ENCODE data around the gene FAM120A. TPM values are rescaled to one million over a fixed set of nuclear protein-coding genes. Genes with fewer than 3 reads are reported as not detected.

The FAM120A gene
- total and polyA plus RNA-seq, 12 donors: 42.6 to 147 (median 96.4) TPM

GRCh38 chr9:93422977-93423616 lies 28.4 kb upstream of the FAM120A start:
- Histone ChIP-seq H3K27ac (no peak overlapping the region), H3K27me3 (no peaks in the 10 kb centered on the region), H3K9me3 (replicated peaks in 1 of 3) (no peaks in the 10 kb centered on the region), H3K4me3 (no peak overlapping the region), H3K36me3 (replicated peaks in 1 of 2) (no peaks in the 10 kb centered on the region), H3K4me1 (replicated peaks in 1 of 2) (no peaks in the 10 kb centered on the region)
- WGBS, 4 donors: 62 to 73% (median 68%) methylated on average over 10 of the region's 10 CpGs
- DNase-seq: no peak
- intact Hi-C loops (cut with DNase I): no loop called here
- TF ChIP-seq CTCF (IDR thresholded peaks at IDR 0.05) (no peak), POLR2A (IDR thresholded peaks at IDR 0.05) (no peak)

GRCh38 chr9:93427655-93428379 lies 23.7 kb upstream of the FAM120A start:
- no peak for DNase-seq
- no peak for TF ChIP-seq POLR2A (IDR thresholded peaks at IDR 0.05)
- no peak for TF ChIP-seq CTCF (IDR thresholded peaks at IDR 0.05)
- Histone ChIP-seq H3K4me3 (no peak overlapping the region), H3K9me3 (replicated peaks in 1 of 3) (no peaks in the 10 kb centered on the region), H3K27me3 (no peaks in the 10 kb centered on the region), H3K36me3 (replicated peaks in 1 of 2) (no peaks in the 10 kb centered on the region), H3K4me1 (replicated peaks in 1 of 2) (no peaks in the 10 kb centered on the region), H3K27ac (no peak overlapping the region)
- 81 to 93% (median 88%) methylated on average over 5 of the region's 5 CpGs for WGBS, 4 donors
- intact Hi-C loops (cut with DNase I): no loop called here

- intact Hi-C loops (cut with DNase I): no loop called here
- H3K27me3 ChIP-seq: no peaks in the 10 kb centered on the region
- H3K9me3 ChIP-seq (replicated peaks in 1 of 3): no peaks in the 10 kb centered on the region
- DNase-seq: peak in 1 of 7 donors; percentile 26
- 31 to 46% (median 38%) methylated on average over 5 of the region's 5 CpGs for WGBS, 4 donors
- H3K36me3 ChIP-seq (replicated peaks in 1 of 2): no peaks in the 10 kb centered on the region
- TF ChIP-seq POLR2A (IDR thresholded peaks at IDR 0.05) (no peak), CTCF (IDR thresholded peaks at IDR 0.05) (no peak)
- no peak overlapping the region for H3K27ac ChIP-seq
- H3K4me3 ChIP-seq: no peak overlapping the region
- no peaks in the 10 kb centered on the region for H3K4me1 ChIP-seq (replicated peaks in 1 of 2)
These were observed 19.9 kb upstream of the FAM120A start for GRCh38 chr9:93431539-93432105.

- TF ChIP-seq CTCF (IDR thresholded peaks at IDR 0.05): no peak
- TF ChIP-seq POLR2A (IDR thresholded peaks at IDR 0.05): no peak
- no peaks in the 10 kb centered on the region for H3K9me3 ChIP-seq (replicated peaks in 1 of 3)
- H3K4me3 ChIP-seq: no peak overlapping the region
- no peak overlapping the region for H3K27ac ChIP-seq
- intact Hi-C loops (cut with DNase I): no loop called here
- WGBS, 4 donors: 92 to 100% (median 93%) methylated on average over 1 of the region's 1 CpG
- DNase-seq: no peak
- no peaks in the 10 kb centered on the region for H3K4me1 ChIP-seq (replicated peaks in 1 of 2)
- no peaks in the 10 kb centered on the region for H3K27me3 ChIP-seq
- H3K36me3 ChIP-seq (replicated peaks in 1 of 2): no peaks in the 10 kb centered on the region
These were observed 18.5 kb upstream of the FAM120A start for GRCh38 chr9:93432964-93433363.

Measured in adrenal gland (tissue), 12 donors.